ENCODE results near the gene IFT172.

DNA sequence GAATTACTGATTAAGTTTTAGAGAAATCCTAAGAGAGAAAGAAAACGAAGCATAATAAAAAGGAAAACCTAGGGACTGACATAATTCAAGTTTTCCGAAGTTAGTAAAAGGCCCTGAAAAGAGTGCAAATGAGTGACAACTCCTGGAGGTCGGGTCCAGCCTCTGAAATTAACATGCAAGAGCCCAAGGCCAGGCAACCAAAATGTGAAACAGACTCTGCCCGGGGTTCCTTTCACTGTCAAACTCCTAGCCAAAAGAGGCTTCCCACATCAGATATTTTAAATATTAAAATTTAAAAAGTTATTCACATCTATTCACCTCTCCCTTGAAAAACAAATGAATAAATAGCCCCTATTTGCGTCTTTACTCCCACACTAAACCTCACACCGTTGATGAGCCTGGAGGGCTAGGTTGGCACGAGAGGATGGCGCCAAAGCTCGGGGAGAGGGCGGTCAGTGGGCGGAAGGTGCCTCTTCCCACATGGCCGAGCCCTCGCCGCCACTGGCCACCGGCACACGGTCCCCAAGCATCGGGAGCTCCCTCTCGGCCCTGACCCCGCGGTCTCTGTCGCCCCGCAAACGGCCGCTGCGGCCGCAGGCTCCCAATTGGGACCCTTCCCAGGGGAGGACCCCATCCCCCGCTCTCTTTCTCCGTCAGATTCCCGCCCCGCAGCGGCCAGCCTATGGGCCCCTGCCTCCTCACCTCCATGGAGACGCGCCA is 80.8 kb downstream of the IFT172 start:
- no peak for TF ChIP-seq EZH2 (IDR thresholded peaks at IDR 0.05; ENCODE audit: borderline replicate concordance, low read depth, low read length, severe bottlenecking)
- TF ChIP-seq, protein P1, sequence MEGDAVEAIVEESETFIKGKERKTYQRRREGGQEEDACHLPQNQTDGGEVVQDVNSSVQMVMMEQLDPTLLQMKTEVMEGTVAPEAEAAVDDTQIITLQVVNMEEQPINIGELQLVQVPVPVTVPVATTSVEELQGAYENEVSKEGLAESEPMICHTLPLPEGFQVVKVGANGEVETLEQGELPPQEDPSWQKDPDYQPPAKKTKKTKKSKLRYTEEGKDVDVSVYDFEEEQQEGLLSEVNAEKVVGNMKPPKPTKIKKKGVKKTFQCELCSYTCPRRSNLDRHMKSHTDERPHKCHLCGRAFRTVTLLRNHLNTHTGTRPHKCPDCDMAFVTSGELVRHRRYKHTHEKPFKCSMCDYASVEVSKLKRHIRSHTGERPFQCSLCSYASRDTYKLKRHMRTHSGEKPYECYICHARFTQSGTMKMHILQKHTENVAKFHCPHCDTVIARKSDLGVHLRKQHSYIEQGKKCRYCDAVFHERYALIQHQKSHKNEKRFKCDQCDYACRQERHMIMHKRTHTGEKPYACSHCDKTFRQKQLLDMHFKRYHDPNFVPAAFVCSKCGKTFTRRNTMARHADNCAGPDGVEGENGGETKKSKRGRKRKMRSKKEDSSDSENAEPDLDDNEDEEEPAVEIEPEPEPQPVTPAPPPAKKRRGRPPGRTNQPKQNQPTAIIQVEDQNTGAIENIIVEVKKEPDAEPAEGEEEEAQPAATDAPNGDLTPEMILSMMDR (IDR thresholded peaks at IDR 0.05; ENCODE audit: borderline replicate concordance, extremely low read depth, low read length, poor library complexity, severe bottlenecking) = no peak

Data from DND-41 (cell line).